Activated T-helper 1 cell treated with anti-CD3 and anti-CD28 coated beads, Interleukin-12 subunit alpha, Interleukin-12 subunit beta, Interleukin-2, Interleukin-4 antibody, amounts not matched to agents 30 ng/mL and 10 ng/mL and 1 ng/mL, durations not matched to agents 14 hours and 24 hours and 36 hours (primary cell): ENCODE data around the gene COQ7. TPM values are rescaled to one million over a fixed set of nuclear protein-coding genes. Genes with fewer than 3 reads are reported as not detected.

ENCODE experiments used
- DNase-seq: peaks from one replicate; pipeline ENCODE4 v3.0.0; 2021; ENCODE audit warnings: low spot score
- H3K27ac Mint-ChIP-seq: one replicate; pipeline ENCODE4 v1.8.0; 2021; ENCODE audit warnings: mild to moderate bottlenecking, mixed read lengths
- H3K27me3 Mint-ChIP-seq: one replicate; pipeline ENCODE4 v1.8.0; 2022; ENCODE audit warnings: mild to moderate bottlenecking, moderate library complexity, mixed read lengths; ENCODE audit not compliant: insufficient read depth
- H3K36me3 Mint-ChIP-seq: one replicate; pipeline ENCODE4 v1.8.0; 2021; ENCODE audit warnings: low read depth, mixed read lengths
- H3K4me1 Mint-ChIP-seq: one replicate; pipeline ENCODE4 v1.8.0; 2021; ENCODE audit warnings: low read depth, mixed read lengths
- H3K4me3 Mint-ChIP-seq: one replicate; pipeline ENCODE4 v1.8.0; 2021; ENCODE audit warnings: mild to moderate bottlenecking, moderate library complexity, mixed read lengths
- H3K9me3 Mint-ChIP-seq: one replicate; pipeline ENCODE4 v1.8.0; 2021; ENCODE audit warnings: mixed read lengths
- intact Hi-C: fragments of 100-400 bp; cut with micrococcal nuclease; formaldehyde crosslinking; loops from one replicate; pipeline ENCODE4 v1.15.1; 2024
- total RNA-seq: library from RNA; stranded (reverse); gene quantifications from 2 replicates; pipeline ENCODE4 v1.2.3, GENCODE V29; 2022

The COQ7 gene
- total RNA-seq, 1 donor from 2014 or later = 17.3 TPM

GRCh38 chr16:19123535-19124178 lies 56.2 kb downstream of the COQ7 start:
- Mint-ChIP-seq H3K27ac (no peak overlapping the region), H3K4me1 (peaks cover 37% of the 10 kb centered on the region), H3K27me3 (no peaks in the 10 kb centered on the region), H3K4me3 (no peak overlapping the region), H3K9me3 (peaks cover 16% of the 10 kb centered on the region), H3K36me3 (peaks cover 23% of the 10 kb centered on the region)
- intact Hi-C loops = no loop called here
- no peak for DNase-seq

GRCh38 chr16:19126300-19126699 lies 58.9 kb downstream of the COQ7 start:
- Mint-ChIP-seq H3K9me3 (peaks cover 16% of the 10 kb centered on the region), H3K4me3 (no peak overlapping the region), H3K36me3 (peaks cover 14% of the 10 kb centered on the region), H3K4me1 (peaks cover 44% of the 10 kb centered on the region), H3K27me3 (no peaks in the 10 kb centered on the region), H3K27ac (no peak overlapping the region)
- intact Hi-C loops = no loop called here
- no peak for DNase-seq

GRCh38 chr16:19127205-19127604 lies 59.8 kb downstream of the COQ7 start:
- peak overlapping the region; percentile 35 for H3K4me3 Mint-ChIP-seq
- peak overlapping the region; percentile 91 for H3K27ac Mint-ChIP-seq
- intact Hi-C loops = loop anchor here (1.0 kb wide), 1 partner anchor 8 kb away; no protein-coding TSS in a partner anchor
- H3K36me3 Mint-ChIP-seq = peaks cover 10% of the 10 kb centered on the region
- peaks cover 53% of the 10 kb centered on the region for H3K4me1 Mint-ChIP-seq
- no peaks in the 10 kb centered on the region for H3K27me3 Mint-ChIP-seq
- H3K9me3 Mint-ChIP-seq = peaks cover 16% of the 10 kb centered on the region
- no peak for DNase-seq

- Mint-ChIP-seq H3K4me3 (peak overlapping the region; percentile 35), H3K27me3 (no peaks in the 10 kb centered on the region), H3K9me3 (peaks cover 16% of the 10 kb centered on the region), H3K36me3 (peaks cover 6% of the 10 kb centered on the region), H3K27ac (peak overlapping the region; percentile 91), H3K4me1 (peaks cover 51% of the 10 kb centered on the region)
- intact Hi-C loops = loop anchor here (1.0 kb wide), 1 partner anchor 8 kb away; no protein-coding TSS in a partner anchor
- DNase-seq = no peak
Measured at GRCh38 chr16:19127674-19128131, 60.3 kb downstream of the COQ7 start.

DNA sequence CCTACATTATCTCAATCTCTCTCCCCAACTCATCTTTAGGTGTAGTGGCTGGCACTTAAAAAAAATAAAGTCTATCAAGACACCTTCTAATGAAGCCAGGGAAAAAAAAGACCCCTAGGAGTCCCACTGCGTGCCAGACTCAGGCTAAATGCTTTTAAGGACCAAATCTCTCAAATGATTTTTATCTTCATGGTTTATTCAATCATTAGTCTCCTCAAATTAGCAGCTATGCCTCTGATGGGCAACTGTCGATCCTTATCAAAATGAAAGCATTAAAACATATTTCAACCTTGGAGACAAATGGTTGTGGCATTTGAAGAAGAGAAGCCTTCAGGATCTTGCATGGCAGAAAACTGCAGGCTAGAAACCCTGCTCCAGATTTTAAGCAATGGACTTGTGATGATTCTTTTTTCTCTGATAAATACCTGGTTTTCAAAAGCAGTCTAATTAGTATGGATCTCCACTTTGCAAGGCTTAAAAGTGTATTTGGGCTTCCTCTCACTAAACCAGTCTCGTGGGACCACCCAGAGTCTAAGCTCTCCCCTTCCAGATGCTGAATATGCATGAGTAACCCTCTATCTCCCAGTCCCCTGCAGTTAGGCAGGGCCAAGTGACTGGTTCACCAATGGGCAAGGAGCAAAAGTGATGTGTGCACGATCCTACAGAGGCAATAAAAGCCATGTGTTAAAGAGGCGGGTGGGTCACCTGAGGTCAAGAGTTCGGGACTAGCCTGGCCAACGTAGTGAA lies 61.2 kb downstream of the COQ7 start:
- Mint-ChIP-seq H3K27me3 (no peaks in the 10 kb centered on the region), H3K9me3 (peaks cover 16% of the 10 kb centered on the region), H3K27ac (peak overlapping the region; percentile 42), H3K4me3 (no peak overlapping the region), H3K4me1 (peaks cover 49% of the 10 kb centered on the region), H3K36me3 (peaks cover 3% of the 10 kb centered on the region)
- intact Hi-C loops = no loop called here
- DNase-seq = no peak

Other genes with a start within 250 kb of the COQ7 start
- 139 and 150 TPM in 2 replicates for gene SMG1, start 141.2 kb upstream of the COQ7 start, total RNA-seq
- 0.05 TPM in 1 of 2 replicates, not detected in the other for gene TMC7, start 83.7 kb upstream of the COQ7 start, total RNA-seq
- 46.7 and 49.6 TPM in 2 replicates for gene ITPRIPL2, start 46.4 kb downstream of the COQ7 start, total RNA-seq
- gene SYT17, start 100.6 kb downstream of the COQ7 start, total RNA-seq = 0.37 and 0.54 TPM in 2 replicates
- gene CLEC19A, start 218.1 kb downstream of the COQ7 start, total RNA-seq = not detected in 2 replicates